Activated T-helper 1 cell treated with Interleukin-2 at 50 U/mL for 16 hours (primary cell): ENCODE data around the gene PHC2.
"Not testable (repeated sequence)": the region's sequence is repeated elsewhere in the genome, so short reads cannot be mapped to it uniquely, and the experiment has no call there.

ENCODE experiments used
- DNase-seq: peaks from one replicate; pipeline ENCODE4 v3.0.0-alpha.2; 2020; ENCODE audit warnings: low read depth

The PHC2 gene

DNA sequence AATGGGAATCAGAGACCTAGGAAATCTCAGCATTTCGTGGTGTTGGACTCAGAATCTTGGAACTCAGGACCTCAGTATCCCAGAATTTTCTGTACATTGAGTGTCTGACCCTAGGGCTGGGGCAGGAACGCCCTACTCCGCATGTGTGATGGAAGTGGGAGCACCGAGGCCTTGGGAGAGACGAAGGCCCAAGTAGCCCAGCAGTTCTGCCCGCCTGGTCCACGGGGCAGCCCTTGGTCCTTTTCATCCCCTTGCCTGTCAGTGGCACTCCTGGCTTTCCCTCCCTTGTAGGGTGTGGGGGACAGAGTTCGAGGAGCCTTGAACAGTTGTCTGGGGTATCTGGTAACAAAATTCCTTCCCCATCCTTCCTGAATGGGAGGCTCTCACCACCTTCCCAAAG, 120.2 kb downstream of the PHC2 start:
- no peak for DNase-seq

DNA sequence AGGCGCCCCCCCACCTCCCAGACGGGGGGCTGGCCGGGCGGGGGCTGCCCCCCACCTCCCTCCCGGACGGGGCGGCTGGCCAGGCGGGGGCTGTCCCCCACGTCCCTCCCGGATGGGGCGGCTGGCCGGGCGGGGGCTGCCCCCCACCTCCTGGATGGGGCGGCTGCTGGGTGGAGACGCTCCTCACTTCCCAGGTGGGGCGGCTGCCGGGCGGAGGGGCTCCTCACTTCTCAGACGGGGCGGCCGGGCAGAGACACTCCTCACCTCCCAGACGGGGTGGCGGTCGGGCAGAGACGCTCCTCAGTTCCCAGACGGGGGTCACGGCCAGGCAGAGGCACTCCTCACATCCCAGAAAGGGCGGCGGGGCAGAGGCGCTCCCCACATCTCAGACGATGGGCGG, 121.5 kb downstream of the PHC2 start:
- not testable (repeated sequence) for DNase-seq

DNA sequence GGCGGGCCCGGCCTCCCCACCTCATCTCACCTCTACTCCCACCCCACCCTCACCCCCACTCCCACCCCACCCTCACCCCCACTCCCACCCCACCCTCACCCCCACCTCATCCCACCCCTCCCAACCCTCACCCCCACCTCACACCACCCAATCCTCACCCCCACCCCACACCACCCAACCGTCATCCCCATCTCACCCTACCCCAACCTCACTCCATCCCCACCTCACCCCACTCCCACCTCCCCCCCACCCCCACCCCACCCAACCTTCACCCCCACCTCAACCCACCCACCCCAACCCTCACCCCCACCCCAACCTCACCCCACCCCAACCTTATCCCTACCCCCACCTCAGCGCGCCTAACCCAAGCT, 123.4 kb downstream of the PHC2 start:
- no peak for DNase-seq

DNA sequence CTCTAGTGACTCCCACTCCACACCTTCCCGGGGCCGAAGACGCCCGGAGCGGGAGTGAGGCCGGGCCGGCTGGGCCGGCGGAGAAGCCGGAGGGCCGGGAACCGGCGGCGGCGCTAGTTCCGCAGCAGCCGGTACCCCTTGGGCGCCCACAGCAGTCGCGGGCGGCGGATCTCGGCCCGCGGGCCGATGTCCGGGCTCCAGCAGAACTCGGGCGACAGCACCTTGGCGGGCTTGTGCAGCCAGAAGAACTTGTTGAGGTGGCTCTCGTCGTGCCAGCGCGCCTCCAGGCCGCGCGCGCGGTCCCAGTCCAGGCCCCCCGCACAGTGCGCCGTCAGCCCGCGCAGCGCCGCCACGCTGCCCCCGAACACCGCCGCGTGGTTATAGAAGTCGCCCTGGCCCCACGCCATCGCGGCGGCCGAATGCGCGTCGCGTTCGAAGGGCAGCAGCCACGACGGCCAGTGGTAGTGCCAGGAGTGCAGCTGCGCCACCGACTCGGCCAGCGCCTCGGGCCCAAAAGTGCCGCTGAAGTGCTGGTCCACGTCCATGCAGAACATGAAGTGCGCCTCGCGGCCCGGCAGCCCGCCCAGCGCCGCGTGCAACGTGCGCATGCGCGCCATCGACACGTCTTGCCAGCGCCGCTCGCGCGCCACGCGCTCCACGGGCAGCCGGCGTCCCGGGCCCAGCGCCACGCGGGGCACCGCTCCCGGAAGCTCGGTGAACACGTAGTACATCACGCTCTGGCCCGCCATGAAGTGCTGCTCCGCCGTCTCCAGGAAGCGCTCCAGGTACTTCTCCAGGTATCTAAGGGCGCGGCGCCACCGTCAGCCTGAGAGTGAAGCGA, 124.0 kb downstream of the PHC2 start:
- DNase-seq: no peak

DNA sequence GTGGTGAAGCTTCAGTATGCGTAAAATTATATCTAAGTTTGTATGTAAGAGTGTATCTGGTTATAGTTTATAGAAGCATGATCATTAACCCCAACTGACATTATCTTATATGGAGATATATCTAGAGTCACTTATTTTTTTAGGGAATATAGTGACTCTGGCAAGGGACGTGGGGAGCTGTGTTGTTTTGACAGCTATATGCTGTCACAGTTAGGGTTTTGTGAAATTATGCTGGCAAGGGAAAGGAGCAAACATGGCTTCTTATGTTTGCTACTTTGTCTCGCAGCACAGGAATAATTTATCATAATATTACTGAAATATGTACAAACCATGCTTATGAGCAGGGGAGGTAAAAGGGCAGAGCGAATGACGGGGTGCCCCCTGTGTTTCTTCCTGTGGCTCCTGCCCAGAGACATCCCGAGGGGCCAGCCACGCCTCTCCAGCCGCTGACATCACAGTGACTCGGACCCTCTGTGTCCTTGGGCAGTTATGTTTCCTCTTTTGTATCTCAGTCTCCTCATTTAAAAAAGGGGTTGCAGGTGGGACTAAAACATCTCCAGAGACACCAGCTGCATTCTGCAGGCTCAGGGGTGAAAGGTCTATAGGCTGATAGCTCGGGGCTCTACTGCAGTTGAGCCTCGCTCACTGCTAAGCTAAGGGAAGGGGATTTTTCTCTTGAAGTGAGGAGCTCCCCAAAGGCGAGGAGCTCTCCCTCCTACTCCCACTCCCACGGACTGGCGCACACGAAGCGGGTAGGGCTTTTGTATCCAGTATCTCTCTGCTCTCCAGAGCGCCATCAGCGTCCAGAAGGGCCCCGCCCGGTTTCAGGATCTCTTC, 124.9 kb downstream of the PHC2 start:
- DNase-seq: no peak

DNA sequence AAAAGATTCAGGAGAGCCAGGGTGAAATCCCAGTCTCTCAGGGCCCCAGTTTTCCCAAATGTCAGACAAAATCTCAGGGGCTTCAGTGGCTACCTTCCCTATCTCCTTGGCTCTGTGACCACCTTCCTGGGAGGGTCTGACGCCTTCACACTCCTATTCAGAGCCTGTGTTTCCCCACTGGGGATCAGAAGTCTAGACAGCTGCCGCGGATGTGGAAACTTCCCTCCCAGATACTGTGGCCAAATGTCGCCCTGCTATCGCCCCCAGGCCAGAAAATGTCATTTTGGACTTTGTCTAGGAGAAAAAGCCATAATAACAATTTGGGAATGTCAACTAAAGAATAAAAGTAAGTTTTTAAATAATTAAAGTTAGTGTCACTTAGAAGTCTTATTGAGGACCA, 125.9 kb downstream of the PHC2 start:
- no peak for DNase-seq

DNA sequence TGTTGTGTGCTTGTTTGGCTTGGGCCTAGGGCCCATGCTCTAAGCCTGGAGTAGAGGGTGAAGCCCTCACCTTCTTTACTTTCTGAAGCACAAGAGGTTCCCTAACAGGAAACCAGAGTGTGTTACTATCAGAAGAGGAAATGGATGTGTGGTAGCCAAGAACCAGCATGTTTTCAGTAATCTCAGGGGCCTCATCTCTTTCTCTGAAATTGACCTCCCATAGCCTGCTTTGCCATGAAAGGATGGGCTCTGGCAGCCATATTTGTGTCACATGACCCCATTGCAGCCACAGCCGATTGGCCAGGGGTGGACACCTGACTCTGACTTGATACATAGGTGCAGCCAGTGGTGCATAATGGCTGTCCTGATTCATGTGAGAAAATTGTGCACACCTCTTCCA, 128.6 kb downstream of the PHC2 start:
- DNase-seq: no peak

DNA sequence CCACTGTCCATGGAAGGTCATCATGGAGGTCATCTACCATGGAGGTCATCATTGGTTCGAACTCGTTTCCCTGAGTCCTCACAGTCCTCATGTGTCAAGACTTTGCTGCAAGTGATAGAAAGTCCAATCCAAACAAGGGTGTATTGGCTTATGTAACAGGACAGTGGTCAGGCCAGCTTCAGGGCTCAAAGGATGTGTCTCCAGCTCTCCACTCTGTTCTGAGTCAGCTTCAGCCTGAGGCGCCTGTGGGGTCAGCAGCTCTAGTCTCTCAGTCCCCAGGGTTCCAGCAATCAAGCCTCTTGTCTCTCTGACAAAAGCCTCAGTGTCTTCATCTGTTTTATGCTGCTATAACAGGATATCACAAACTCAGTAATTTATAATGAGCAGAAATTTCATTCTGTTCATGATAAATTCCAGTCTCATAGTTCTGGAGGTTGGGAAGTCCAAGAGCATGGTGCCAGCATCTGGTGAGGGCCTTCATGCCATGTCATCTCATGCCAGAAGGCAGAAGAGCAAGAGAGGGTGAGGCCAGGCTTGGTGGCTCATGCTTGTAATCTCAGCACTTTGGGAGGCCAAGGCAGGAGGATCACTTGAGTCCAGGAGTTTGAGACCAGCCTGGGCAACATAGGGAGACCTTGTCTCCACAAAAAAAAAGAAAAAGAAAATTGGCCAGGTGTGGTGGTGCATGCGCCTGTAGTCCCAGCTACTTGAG, 129.5 kb downstream of the PHC2 start:
- DNase-seq: no peak

DNA sequence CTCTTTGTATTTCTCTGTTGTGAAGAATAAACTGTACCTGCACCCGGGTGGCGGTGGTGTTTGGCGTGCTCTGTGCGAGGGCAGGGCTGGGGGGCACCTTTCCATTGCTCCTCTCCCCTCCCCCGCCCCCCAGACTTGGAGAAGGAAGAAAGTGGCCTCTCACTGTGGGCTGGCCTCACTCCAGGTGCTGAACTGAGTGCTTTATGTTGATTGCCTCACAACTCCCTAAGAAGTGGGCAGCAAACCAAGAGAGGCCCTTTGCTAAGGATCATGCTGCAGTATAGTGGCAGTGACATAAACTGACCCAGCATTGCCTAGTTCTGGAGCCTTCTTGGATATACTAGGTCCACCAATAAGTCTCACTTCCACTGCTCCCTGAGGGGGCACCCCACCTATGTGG, 130.2 kb downstream of the PHC2 start:
- no peak for DNase-seq

DNA sequence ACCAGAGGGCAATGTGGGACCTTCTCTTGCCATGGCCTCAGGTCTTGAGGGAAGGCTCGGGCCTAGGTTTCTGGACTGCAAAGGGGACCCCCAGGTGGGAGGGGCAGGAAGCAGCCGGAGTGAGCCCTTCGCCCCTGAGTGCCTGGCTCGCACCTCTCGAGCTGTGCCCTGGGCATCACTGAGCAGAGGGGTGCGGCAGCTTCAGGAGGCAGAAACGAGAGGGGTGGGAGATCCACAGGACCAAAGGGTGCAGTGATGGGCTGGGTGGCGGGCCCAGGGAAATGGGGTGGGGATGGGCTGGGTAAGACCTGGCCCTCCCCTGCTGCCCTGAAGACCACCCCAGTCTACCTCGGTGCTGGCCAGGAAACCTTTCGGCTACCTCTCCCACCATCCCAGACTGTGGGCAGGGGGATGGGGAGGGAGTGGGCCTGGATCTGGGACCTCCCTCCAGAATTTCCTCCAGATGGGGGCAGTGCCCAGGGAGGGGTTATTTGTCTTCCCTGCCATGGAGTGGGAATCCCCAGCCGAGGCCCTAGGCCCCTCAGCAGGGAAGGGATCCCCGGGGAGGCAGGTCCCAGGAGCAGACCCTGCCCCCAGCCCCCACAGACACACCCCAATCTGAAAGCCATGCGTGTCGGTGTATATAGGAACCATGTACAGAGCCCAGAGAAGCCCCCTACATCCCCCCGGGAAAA, 131.3 kb downstream of the PHC2 start:
- DNase-seq: no peak

DNA sequence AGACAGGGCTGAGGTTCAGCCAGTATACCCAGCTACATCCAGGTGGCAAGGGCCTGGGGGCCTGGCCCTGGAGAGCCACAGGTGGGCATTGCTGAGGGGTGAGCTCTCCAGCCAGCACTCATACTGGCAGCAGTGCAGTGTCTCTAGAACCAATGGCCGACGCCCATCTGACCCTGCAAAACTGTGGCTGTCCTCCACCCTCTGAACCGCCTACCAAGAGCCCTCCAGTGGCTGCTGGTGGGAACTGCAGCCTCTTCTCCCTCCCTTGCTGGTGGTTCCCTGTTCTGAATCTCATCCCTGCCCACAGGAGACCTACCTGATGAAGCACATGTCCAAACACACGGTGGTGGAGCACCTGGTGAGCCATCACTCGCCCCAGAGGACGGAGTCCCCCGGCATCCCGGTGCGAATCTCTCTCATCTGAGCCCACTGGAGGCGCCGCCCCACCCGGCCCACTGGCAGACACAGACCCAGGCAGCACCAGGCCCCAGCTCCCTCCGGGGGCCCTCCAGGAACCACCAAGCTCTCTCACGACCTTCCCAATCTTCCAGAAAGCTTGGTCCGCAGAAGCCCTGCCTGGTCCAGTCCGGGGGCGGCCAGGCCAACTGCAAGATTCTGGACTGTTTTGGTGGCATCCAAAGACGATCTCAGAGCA, 132.1 kb downstream of the PHC2 start:
- no peak for DNase-seq

DNA sequence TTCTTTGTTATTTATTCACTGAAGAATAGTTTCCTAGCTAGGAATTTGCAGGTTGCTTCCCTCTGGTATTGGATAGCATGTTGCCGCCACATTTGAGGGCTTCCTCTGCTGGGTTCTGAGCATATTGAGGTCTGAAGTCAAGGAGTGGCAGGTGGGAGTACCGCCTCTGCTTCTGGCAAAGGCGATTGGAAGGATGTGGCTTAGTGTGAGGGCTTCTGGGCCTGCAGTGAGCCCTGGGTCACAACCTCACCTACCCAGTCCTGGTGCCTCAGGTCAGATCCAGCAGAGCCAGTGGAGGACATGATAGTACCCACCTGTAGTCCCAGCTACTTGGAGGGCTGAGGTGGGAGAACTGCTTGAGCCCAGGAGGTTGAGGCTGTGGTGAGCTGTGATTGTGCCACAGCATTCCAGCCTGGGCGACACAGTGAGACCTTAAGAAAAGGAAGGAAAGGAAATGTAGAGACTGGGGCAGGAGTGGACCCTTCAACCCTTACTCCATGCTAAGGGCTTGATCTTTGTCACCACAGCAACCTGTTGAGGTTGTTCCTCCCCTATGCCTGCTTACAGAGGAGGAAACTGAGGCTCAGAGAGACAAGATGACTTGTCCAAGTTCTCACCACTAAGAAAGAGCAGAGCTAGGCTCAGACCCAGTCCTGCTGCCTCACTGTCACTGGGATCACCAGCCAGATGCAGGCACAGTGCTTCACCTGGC, 132.8 kb downstream of the PHC2 start:
- no peak for DNase-seq

DNA sequence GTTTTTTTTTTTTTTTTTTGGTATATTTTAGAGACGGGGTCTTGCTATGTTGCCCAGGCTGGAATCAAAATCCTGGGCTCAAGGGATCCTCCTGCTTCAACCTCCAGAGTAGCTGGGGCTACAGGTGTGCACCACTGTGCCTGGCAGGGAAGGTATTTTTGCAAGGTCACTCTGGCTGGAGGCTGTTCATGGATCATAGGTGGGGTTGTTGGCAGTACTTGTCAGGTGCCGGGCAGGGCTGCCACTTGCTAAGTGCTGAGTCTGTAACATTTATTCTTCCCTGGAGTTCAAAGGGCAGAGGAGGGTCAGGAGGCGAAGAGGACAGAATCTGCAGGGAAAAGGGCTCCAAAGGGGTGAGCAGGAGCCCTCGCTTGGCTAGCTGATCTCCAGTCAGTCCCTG, 134.1 kb downstream of the PHC2 start:
- no peak for DNase-seq

DNA sequence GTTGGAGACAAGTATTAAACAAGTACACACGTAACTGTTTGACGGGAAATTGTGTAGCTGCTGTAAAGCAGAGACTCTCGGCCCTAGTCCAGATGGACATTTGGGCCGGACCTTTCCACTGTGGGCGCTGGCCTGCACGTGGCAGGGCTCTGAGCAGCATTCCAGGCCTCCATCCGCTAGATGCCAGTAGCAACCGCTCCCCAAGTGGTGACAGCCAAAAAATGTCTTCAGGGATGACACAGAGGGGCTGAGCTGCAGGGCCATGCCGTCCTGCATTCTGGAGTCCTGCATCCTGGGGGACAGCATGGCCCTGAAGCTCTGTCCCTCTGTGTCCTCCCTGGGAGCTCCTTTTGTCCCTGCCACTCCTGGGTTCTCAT, 134.8 kb downstream of the PHC2 start:
- no peak for DNase-seq

DNA sequence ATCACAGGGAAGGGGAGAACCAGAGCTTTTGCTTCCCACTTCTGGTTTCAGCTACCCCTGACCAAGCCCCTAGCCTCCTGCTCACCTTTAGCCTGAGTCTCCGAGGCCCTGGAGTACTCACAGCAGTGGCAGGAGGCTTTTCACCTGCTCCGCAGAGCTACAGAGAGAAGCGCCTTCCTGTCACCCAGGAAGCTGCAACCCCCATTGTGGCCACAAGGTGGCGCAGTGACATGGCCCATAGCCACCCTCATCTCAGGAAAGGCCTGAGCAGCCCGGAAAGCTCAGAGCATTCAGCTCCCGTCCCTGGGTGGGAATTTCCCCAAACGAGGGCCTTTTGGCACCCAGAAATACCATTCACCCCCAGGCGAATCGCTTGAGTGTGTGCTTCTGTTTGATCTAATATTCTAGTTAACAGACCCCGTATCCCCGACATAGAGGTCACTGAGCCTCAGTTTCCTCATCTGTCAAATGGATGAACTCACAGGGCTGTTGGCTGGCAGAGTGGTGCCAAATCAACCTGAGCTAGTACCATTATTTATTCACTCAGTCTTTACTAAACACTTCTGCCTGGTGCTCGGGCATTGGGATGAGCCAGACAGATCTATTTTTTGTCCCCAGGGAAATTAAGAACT, 135.3 kb downstream of the PHC2 start:
- DNase-seq: peak; percentile 80

DNA sequence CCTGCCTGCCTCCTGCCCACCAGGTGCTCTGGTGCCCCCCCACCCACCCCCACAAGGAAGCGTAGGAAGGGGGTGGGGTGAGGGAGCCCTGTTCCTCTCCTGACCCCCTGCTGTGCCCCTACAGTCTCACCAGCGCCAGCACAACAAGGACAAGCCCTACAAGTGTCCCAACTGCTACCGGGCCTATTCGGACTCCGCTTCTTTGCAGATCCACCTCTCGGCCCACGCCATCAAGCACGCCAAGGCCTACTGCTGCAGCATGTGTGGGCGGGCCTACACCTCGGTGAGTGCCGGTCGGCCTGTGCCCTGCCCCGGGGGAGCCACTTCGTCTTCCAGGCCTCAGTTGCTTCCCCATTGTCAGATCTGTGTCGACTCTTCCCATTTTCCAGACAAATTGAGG, 135.9 kb downstream of the PHC2 start:
- no peak for DNase-seq

DNA sequence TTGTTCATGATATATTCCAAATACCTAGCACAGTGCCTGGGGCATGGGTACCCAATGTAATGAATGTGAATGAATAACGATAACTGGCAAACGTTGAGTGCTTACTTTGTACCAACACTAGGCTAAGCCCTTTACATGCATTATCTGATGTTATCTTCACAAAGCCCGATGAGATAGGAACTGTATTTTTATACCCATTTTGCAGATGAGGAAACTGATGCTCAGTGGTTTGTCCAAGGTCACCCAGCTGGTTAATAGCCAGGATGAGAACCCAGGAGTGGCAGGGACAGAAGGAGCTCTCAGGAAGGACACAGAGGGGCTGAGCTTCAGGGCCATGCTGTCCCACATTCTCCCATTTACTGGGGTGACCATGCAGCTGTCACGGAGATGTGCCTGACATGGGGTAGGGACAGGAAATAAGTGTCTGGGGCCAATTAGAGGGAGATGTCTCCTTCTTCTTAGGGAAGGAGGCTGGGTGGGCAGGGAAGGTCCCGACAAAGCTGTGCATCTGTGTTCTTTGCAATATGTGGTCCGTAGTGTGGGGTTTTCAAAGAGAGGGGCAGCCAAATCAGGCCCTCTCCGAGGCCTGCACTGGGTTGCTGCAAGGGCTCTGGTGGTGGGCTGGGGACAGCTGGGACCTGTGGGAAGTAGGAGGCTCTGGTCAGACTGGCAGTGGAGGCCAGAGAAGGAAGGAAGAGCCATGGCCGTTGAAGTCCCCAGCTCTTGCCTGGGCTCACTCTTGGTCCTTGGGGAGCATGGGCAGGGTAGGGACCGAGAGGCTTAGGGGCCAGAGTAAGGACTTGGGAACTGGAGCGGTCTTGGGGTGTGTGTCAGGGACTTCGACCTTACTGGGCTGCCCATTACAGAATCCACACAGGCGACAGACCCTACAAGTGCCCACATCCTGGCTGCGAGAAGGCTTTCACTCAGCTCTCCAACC, 136.6 kb downstream of the PHC2 start:
- no peak for DNase-seq

DNA sequence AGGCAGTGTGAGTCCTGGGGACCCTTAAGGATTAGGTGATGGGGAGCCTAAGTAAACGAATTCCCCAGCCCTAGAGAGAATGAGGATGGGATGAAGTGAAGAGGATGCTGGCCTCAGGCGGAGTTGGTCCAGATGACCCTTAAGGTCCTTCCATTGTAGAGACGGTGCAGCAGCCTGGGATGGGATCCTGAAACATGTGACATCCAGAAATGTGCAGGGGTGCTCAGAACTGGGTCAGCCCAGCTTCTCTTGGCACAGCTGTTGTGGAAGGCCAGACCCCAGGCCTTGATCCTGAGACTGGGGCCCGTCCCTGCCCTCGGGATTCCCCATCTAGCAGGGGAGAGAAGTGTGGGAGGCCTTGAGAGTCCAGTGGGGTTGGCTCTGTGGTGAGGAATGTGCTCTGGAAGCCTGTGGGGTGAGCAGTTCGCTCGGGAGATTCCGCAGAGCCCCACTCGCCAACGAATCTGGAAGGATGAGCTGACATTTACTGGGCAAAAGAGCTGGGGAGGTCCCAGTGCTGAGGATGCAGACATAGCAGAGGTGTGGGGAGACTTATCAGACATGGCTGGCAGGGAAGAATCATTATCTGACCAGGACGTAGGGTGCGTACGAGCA, 138.1 kb downstream of the PHC2 start:
- no peak for DNase-seq

DNA sequence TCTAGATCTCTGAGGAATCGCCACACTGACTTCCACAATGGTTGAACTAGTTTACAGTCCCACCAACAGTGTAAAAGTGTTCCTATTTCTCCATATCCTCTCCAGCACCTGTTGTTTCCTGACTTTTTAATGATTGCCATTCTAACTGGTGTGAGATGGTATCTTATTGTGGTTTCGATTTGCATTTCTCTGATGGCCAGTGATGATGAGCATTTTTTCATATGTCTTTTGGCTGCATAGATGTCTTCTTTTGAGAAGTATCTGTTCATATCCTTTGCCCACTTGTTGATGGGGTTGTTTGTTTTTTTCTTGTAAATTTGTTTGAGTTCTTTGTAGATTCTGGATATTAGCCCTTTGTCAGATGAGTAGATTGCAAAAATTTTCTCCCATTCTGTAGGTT, 140.3 kb downstream of the PHC2 start:
- not testable (repeated sequence) for DNase-seq
